K562 (cell line): ENCODE data around the gene POP5. TPM values are rescaled to one million over a fixed set of nuclear protein-coding genes. Genes with fewer than 3 reads are reported as not detected.

Experiments used
- ARHGAP35 ChIP-seq: fragments of 450-650 bp; IDR thresholded peaks from 2 replicates; pipeline ENCODE4 v1.6.1; 2018; ENCODE audit not compliant: partially characterized antibody
- CCAR2 ChIP-seq: fragments of 200-400 bp; formaldehyde crosslinking; IDR thresholded peaks from 2 replicates; pipeline ENCODE4 v1.6.1; 2017; ENCODE audit warnings: mild to moderate bottlenecking, low read depth, low read length
- ELK1 ChIP-seq: sonication (generic); formaldehyde crosslinking; IDR thresholded peaks from 2 replicates; pipeline ENCODE4 v1.8.1; 2022; ENCODE audit warnings: missing genetic modification reagents
- EP300 ChIP-seq: IDR thresholded peaks from 2 replicates; pipeline ENCODE4 v1.6.1; 2012; ENCODE audit warnings: low read length, improper control_type of control experiment
- FOS ChIP-seq: IDR thresholded peaks from 3 replicates; pipeline ENCODE4 v1.6.1; 2011; ENCODE audit not compliant: insufficient read length; ENCODE audit errors: extremely low read depth
- GABPB2 ChIP-seq: fragments of 250-450 bp; sonication (Bioruptor Pico); conservative IDR thresholded peaks from 2 replicates; pipeline ENCODE4 v1.5.1; 2021; ENCODE audit warnings: mild to moderate bottlenecking
- KDM1A ChIP-seq, 2 experiments: fragments of 450-650 bp; IDR thresholded peaks; 2 replicates each; pipeline ENCODE4 v1.6.1; 2016; ENCODE audit warnings: mild to moderate bottlenecking in 2 of 2
- RBBP5 ChIP-seq: fragments of 200-600 bp; sonication (generic); IDR thresholded peaks from 2 replicates; pipeline ENCODE4 v1.6.1; 2012; ENCODE audit warnings: borderline replicate concordance, mild to moderate bottlenecking, low read length, control low read depth, inconsistent platforms; ENCODE audit not compliant: insufficient read depth, poor library complexity, severe bottlenecking
- RBM15 ChIP-seq: fragments of 200-400 bp; formaldehyde crosslinking; IDR thresholded peaks from 2 replicates; pipeline ENCODE4 v1.6.1; 2018; ENCODE audit warnings: mild to moderate bottlenecking, low read length, moderate library complexity; ENCODE audit not compliant: insufficient read depth
- RBM34 ChIP-seq: fragments of 200-400 bp; formaldehyde crosslinking; IDR thresholded peaks from 2 replicates; pipeline ENCODE4 v1.6.1; 2018; ENCODE audit warnings: low read length, borderline replicate concordance; ENCODE audit not compliant: insufficient read depth
- SP2 ChIP-seq: IDR thresholded peaks from 2 replicates; pipeline ENCODE4 v1.6.1; 2011; ENCODE audit warnings: mild to moderate bottlenecking, low read depth, low read length, moderate library complexity; ENCODE audit not compliant: poor library complexity, severe bottlenecking; ENCODE audit errors: extremely low read depth
- TBP ChIP-seq: optimal IDR thresholded peaks from 2 replicates; pipeline ENCODE3; 2011; ENCODE audit warnings: low read depth, low read length, improper control_type of control experiment
- TOE1 ChIP-seq, 2 experiments: fragments of 450-650 bp in 1 of 2; sonication (generic) in 1 of 2; formaldehyde crosslinking in 1 of 2; IDR thresholded peaks; 2 replicates each; pipeline versions ENCODE4 v1.7.1 to v1.8.0; 2016 to 2022; ENCODE audit warnings: borderline replicate concordance in 2 of 2, mild to moderate bottlenecking in 2 of 2, antibody characterized with exemption in 1 of 2, inconsistent platforms in 1 of 2, low read depth in 1 of 2, missing genetic modification reagents in 1 of 2, moderate library complexity in 1 of 2
- U2AF1 ChIP-seq: fragments of 200-400 bp; formaldehyde crosslinking; optimal IDR thresholded peaks from 2 replicates; pipeline ENCODE3; 2017; ENCODE audit warnings: mild to moderate bottlenecking, low read depth, low read length, moderate library complexity
- XRCC5 ChIP-seq: fragments of 200-400 bp; formaldehyde crosslinking; IDR thresholded peaks from 2 replicates; pipeline ENCODE4 v1.6.1; 2017; ENCODE audit warnings: low read depth, mild to moderate bottlenecking, low read length
- ZBED1 ChIP-seq: IDR thresholded peaks from 2 replicates; pipeline ENCODE4 v1.6.1; 2014
- ZNF146 ChIP-seq: IDR thresholded peaks from one replicate; pipeline ENCODE4 v1.6.1; 2018; ENCODE audit warnings: missing compliant biosample characterization; ENCODE audit not compliant: unreplicated experiment
- ZNF175 ChIP-seq: fragments of 200-800 bp; sonication (Bioruptor generic); IDR thresholded peaks from 2 replicates; pipeline ENCODE4 v1.6.1; 2016; ENCODE audit warnings: low read depth, mild to moderate bottlenecking, missing genetic modification characterization, missing compliant biosample characterization
- ZNF398 ChIP-seq: fragments of 250-450 bp; sonication (Bioruptor Pico); IDR thresholded peaks from 2 replicates; pipeline ENCODE4 v1.8.0; 2021; ENCODE audit warnings: moderate library complexity, mild to moderate bottlenecking, inconsistent platforms
- ZNF655 ChIP-seq: fragments of 250-450 bp; sonication (Bioruptor Pico); IDR thresholded peaks from 2 replicates; pipeline ENCODE4 v1.5.0; 2021
- ZNF707 ChIP-seq: fragments of 250-450 bp; sonication (Bioruptor Pico); conservative IDR thresholded peaks from 2 replicates; pipeline ENCODE4 v1.8.0; 2022; ENCODE audit warnings: inconsistent platforms, mild to moderate bottlenecking, moderate library complexity
- ZZZ3 ChIP-seq: fragments of 450-650 bp; IDR thresholded peaks from 2 replicates; pipeline ENCODE4 v1.6.1; 2016; ENCODE audit warnings: antibody characterized with exemption, mild to moderate bottlenecking, moderate library complexity
- polyA plus RNA-seq, 8 experiments: library from polyadenylated mRNA; depleted of rRNA in 4 of 8; stranded (reverse) in 5 of 8; unstranded in 3 of 8; fragments of >200 nt; fragmentation: Nextera tagmentation in 2 of 8; fragmentation: Illumina TruSeq in 1 of 8; extraction: Ambion mirVana in 2 of 8; extraction: Trizol in 1 of 8; gene quantifications; 2 replicates each; pipeline versions ENCODE4 v1.2.1 to v1.2.3, GENCODE V29; 2011 to 2014; ENCODE audit warnings: inconsistent platforms in 1 of 8, missing spikeins in 1 of 8
- total RNA-seq, 7 experiments: library from RNA; depleted of rRNA in 6 of 7; stranded (reverse); fragments of >200 nt in 6 of 7; fragmentation: Illumina TruSeq in 2 of 7; extraction: Trizol in 2 of 7; gene quantifications; 2 replicates each; pipeline versions ENCODE4 v1.2.1 to v1.2.3, GENCODE V29; 2011 to 2021; ENCODE audit warnings: low replicate concordance in 1 of 7

Gene POP5
- total and polyA plus RNA-seq, 9 of the 15 experiments (the other 6 are each of a cell fraction or from before 2014, with no cell fraction given) = 57.5 to 253 (median 73.8) TPM

- no peak for TF ChIP-seq ZNF398 (CRISPR knock-in tag)
- TF ChIP-seq EP300 = peak; percentile 64
- TF ChIP-seq RBM34 = no peak
- peak; percentile 72 for TF ChIP-seq TOE1 (IDR thresholded peaks at IDR 0.05; ENCODE audit: borderline replicate concordance)
- TF ChIP-seq TOE1 (CRISPR knock-in tag; IDR thresholded peaks at IDR 0.05; ENCODE audit: borderline replicate concordance, low read depth) = no peak
- no peak for TF ChIP-seq ELK1
- no peak for TF ChIP-seq RBM15
- no peak for TF ChIP-seq KDM1A (IDR thresholded peaks at IDR 0.05)
- TF ChIP-seq FOS = no peak
- TF ChIP-seq U2AF1 = no peak
- TF ChIP-seq ZNF175 (CRISPR knock-in tag) = 0 out of 2 replicates have a peak, but pooled peaks have one; percentile 55
- TF ChIP-seq GABPB2 (CRISPR knock-in tag) = no peak
- no peak for TF ChIP-seq CCAR2
- TF ChIP-seq ZNF655 = no peak
- no peak for TF ChIP-seq ZBED1
- TF ChIP-seq XRCC5 = no peak
- no peak for TF ChIP-seq ZZZ3
- no peak for TF ChIP-seq ZNF146
- peak; percentile 91 for TF ChIP-seq RBBP5
- TF ChIP-seq ZNF707 (CRISPR knock-in tag) = no peak
- TF ChIP-seq TBP = peak; percentile 94
- no peak for TF ChIP-seq SP2
- no peak for TF ChIP-seq ARHGAP35
Observed at GRCh38 chr12:120528861-120529525, 52.2 kb downstream of the POP5 start, which contains the start of gene COQ5 (continued).
